ENCODE data around the gene CACNB1.

CACNB1 gene

DNA sequence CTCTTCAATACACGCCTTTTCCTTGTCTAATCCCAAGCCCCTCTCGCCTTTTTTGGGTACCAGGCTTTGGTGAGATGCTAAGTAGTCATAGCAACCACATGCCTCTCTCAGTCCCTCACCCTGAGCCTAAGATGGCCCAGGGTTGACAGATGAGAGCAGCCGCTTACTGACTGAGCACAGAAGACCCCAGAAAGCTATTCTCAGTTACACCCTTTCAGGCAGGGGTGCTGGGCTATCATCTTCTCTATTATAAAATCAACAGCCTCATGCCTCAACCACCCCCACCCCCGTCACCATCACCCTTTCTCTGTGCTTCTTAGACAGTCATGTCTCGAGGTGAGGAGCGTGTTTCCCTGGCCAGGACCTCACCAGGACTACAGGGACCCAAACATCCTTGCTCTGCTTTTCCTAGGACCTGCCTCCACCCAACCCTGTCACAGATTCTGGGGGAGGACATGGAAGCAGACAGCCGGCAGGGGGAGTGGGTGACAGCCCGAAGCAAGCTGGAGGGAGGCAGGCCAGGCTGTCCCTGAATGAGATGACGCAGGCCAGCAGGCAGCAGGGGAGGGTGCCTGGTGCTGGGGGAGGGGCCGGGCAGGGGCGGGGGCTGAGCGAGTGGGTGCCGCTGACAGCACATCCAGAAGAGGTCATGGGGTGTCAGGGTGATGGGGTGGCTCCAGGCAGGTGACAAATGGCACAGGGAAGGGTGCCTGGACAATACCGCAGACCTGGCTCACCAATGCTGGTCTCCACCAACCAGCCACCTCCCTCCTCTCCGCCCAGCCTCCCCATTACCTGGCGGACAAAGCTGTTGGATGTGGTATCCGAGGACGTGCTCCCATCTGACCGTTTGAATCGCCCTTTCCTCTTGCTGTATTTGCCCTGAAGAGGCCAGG, 3.1 kb downstream of the CACNB1 start:
- H3K27ac ChIP-seq = no peak overlapping the region
- no peak for TF ChIP-seq ZFX (IDR thresholded peaks at IDR 0.05; ENCODE audit: borderline replicate concordance)
- TF ChIP-seq, protein P1, sequence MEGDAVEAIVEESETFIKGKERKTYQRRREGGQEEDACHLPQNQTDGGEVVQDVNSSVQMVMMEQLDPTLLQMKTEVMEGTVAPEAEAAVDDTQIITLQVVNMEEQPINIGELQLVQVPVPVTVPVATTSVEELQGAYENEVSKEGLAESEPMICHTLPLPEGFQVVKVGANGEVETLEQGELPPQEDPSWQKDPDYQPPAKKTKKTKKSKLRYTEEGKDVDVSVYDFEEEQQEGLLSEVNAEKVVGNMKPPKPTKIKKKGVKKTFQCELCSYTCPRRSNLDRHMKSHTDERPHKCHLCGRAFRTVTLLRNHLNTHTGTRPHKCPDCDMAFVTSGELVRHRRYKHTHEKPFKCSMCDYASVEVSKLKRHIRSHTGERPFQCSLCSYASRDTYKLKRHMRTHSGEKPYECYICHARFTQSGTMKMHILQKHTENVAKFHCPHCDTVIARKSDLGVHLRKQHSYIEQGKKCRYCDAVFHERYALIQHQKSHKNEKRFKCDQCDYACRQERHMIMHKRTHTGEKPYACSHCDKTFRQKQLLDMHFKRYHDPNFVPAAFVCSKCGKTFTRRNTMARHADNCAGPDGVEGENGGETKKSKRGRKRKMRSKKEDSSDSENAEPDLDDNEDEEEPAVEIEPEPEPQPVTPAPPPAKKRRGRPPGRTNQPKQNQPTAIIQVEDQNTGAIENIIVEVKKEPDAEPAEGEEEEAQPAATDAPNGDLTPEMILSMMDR (IDR thresholded peaks at IDR 0.05) = no peak

DNA sequence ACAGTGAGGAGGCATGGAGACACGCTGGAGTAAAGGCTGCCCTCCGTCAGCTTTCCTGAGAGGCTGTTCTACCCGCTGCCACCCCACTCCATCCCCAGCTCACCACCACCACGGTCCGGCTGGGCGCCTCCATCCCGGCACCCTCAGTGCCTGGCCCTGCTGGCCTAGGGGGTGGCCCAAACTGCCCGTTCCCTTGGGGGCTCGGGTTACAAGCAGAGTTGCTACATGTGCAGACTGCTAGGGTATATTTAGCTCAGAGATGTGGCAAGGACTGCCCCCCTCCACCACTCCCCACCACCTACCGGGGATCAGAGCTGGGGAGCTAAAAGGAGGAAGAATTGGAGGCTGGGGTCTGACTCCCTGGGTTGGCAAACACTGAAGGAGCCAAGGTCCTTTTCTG, 4.1 kb downstream of the CACNB1 start:
- no peak overlapping the region for H3K27ac ChIP-seq
- TF ChIP-seq, protein P1 (IDR thresholded peaks at IDR 0.05) = no peak
- no peak for TF ChIP-seq ZFX (IDR thresholded peaks at IDR 0.05; ENCODE audit: borderline replicate concordance)

GRCh38 chr17:39192901-39193300, 4.6 kb downstream of the CACNB1 start:
- no peak for TF ChIP-seq ZFX (IDR thresholded peaks at IDR 0.05; ENCODE audit: borderline replicate concordance)
- TF ChIP-seq, protein P1 (IDR thresholded peaks at IDR 0.05) = no peak
- no peak overlapping the region for H3K27ac ChIP-seq

DNA sequence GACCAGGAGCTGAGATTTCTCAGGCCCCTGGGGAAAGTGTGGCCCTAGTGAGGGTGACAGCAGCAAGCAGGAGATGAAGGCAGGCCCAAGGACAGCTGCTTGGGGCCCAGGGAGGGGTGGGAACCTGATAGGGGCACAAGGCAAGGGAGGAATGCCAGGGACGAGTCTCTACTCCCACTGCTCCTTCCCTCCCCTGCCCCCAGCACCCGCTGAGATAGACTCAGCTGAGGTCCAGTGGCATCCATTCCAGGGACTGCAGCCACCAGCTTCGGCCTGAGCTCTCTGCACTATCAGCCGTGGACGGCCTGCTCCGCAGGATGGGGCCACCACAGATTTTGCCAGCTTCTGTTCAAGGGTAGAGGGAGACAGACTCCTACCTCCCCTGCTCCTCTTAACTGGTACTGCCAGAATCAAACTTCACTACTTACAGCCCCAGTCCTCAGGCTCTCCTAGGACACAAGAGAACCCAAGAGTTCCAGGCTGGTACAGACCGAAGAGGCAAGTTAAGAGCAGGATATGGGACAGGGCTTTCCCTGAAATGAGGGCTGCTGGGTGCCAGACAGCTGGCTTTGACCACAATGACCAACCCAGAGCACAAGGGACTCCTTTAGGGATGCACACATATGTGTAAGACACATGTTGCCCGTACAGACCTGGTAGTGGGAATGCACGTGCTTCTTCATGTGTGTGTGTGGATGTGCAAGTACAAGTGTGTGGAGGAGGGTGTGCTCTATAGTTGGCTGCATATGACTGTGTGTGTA, 5.5 kb downstream of the CACNB1 start:
- H3K27ac ChIP-seq = no peak overlapping the region
- TF ChIP-seq ZFX (IDR thresholded peaks at IDR 0.05; ENCODE audit: borderline replicate concordance) = no peak
- TF ChIP-seq, protein P1 (IDR thresholded peaks at IDR 0.05) = no peak

GRCh38 chr17:39187152-39187830, 10.2 kb downstream of the CACNB1 start:
- TF ChIP-seq, protein P1 (IDR thresholded peaks at IDR 0.05) = no peak
- no peak for TF ChIP-seq ZFX (IDR thresholded peaks at IDR 0.05; ENCODE audit: borderline replicate concordance)
- H3K27ac ChIP-seq = no peak overlapping the region

DNA sequence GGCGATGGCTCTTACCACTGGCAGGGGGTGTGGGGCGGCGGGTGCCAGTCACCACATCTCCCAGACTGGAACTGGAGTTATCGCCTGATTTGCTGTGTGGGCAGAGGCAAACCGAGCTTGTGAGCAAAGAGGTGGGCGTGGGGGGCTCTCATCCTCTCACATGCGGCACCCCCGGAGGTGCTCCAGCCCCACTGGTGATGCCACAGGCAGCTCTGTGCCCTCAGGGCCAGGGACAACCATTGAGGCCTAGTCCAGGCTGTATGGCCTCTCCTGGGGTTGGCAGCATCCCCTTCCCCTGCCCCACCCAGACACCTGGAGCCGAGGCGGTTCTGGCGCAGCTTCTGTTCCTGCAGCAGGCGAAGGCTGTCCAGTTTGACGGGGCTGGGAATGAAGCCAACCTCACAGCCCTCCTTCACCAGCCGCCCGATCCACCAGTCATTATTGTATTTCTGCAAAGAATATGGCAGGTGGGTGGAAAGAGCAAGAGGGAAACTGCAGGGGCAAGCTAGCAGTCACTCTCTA, 10.9 kb downstream of the CACNB1 start:
- no peak overlapping the region for H3K27ac ChIP-seq
- TF ChIP-seq ZFX (IDR thresholded peaks at IDR 0.05; ENCODE audit: borderline replicate concordance) = no peak
- TF ChIP-seq, protein P1 (IDR thresholded peaks at IDR 0.05) = no peak

Data from 22Rv1 (cell line).